Measurements from ENCODE around the gene KMT2C.

DNA sequence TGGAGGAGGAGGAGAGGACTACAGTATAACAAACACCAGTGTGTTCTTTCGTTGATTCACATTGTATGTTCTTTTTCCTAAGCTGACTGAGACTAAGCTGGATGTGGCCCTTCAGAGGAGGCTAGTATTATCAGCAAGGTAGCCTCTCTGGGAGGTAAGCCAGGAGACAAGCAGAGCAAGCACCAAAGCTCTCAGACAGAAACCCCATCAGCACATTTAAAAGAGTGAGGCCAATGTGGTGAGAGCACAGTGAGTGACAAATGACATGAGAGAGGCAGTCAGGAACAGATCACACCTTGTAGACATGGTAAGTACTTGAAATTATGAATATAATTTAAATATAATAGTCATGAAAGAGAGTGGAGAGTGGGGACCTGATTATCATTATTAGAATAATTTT, 107.6 kb downstream of the KMT2C start:
- TF ChIP-seq ERF (CRISPR knock-in tag; IDR thresholded peaks at IDR 0.05) (no peak), NAIF1 (CRISPR knock-in tag; IDR thresholded peaks at IDR 0.05; ENCODE audit: borderline replicate concordance) (no peak), SRSF9 (IDR thresholded peaks at IDR 0.05; ENCODE audit: borderline replicate concordance, insufficient read depth, low read depth, low read length, poor library complexity, severe bottlenecking) (no peak), ZNF256 (CRISPR knock-in tag; conservative IDR thresholded peaks at IDR 0.05) (no peak), CBFB (CRISPR knock-in tag; IDR thresholded peaks at IDR 0.05) (no peak), EZH2 (conservative IDR thresholded peaks at IDR 0.05; ENCODE audit: low read depth, low read length) (no peak), CBX5 (CRISPR knock-in tag; IDR thresholded peaks at IDR 0.05; ENCODE audit: borderline replicate concordance) (no peak), MYC (CRISPR knock-in tag; IDR thresholded peaks at IDR 0.05; ENCODE audit: borderline replicate concordance) (no peak), CHD2 (IDR thresholded peaks at IDR 0.05; ENCODE audit: low read depth, low read length) (no peak), SMC3 (IDR thresholded peaks at IDR 0.05; ENCODE audit: low read length) (no peak), ZHX1 (CRISPR knock-in tag; IDR thresholded peaks at IDR 0.05; ENCODE audit: low read depth) (no peak)
- TF ChIP-seq, protein P1, sequence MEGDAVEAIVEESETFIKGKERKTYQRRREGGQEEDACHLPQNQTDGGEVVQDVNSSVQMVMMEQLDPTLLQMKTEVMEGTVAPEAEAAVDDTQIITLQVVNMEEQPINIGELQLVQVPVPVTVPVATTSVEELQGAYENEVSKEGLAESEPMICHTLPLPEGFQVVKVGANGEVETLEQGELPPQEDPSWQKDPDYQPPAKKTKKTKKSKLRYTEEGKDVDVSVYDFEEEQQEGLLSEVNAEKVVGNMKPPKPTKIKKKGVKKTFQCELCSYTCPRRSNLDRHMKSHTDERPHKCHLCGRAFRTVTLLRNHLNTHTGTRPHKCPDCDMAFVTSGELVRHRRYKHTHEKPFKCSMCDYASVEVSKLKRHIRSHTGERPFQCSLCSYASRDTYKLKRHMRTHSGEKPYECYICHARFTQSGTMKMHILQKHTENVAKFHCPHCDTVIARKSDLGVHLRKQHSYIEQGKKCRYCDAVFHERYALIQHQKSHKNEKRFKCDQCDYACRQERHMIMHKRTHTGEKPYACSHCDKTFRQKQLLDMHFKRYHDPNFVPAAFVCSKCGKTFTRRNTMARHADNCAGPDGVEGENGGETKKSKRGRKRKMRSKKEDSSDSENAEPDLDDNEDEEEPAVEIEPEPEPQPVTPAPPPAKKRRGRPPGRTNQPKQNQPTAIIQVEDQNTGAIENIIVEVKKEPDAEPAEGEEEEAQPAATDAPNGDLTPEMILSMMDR (CRISPR knock-in tag; IDR thresholded peaks at IDR 0.05), result no peak
- TF ChIP-seq, protein P2, sequence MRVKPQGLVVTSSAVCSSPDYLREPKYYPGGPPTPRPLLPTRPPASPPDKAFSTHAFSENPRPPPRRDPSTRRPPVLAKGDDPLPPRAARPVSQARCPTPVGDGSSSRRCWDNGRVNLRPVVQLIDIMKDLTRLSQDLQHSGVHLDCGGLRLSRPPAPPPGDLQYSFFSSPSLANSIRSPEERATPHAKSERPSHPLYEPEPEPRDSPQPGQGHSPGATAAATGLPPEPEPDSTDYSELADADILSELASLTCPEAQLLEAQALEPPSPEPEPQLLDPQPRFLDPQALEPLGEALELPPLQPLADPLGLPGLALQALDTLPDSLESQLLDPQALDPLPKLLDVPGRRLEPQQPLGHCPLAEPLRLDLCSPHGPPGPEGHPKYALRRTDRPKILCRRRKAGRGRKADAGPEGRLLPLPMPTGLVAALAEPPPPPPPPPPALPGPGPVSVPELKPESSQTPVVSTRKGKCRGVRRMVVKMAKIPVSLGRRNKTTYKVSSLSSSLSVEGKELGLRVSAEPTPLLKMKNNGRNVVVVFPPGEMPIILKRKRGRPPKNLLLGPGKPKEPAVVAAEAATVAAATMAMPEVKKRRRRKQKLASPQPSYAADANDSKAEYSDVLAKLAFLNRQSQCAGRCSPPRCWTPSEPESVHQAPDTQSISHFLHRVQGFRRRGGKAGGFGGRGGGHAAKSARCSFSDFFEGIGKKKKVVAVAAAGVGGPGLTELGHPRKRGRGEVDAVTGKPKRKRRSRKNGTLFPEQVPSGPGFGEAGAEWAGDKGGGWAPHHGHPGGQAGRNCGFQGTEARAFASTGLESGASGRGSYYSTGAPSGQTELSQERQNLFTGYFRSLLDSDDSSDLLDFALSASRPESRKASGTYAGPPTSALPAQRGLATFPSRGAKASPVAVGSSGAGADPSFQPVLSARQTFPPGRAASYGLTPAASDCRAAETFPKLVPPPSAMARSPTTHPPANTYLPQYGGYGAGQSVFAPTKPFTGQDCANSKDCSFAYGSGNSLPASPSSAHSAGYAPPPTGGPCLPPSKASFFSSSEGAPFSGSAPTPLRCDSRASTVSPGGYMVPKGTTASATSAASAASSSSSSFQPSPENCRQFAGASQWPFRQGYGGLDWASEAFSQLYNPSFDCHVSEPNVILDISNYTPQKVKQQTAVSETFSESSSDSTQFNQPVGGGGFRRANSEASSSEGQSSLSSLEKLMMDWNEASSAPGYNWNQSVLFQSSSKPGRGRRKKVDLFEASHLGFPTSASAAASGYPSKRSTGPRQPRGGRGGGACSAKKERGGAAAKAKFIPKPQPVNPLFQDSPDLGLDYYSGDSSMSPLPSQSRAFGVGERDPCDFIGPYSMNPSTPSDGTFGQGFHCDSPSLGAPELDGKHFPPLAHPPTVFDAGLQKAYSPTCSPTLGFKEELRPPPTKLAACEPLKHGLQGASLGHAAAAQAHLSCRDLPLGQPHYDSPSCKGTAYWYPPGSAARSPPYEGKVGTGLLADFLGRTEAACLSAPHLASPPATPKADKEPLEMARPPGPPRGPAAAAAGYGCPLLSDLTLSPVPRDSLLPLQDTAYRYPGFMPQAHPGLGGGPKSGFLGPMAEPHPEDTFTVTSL (CRISPR knock-in tag; IDR thresholded peaks at IDR 0.05; ENCODE audit: borderline replicate concordance), result no peak
